ENCODE measurements around the gene RNU1-3.
"Not testable (repeated sequence)": the region's sequence is repeated elsewhere in the genome, so short reads cannot be mapped to it uniquely, and the experiment has no call there.

The RNU1-3 gene

DNA sequence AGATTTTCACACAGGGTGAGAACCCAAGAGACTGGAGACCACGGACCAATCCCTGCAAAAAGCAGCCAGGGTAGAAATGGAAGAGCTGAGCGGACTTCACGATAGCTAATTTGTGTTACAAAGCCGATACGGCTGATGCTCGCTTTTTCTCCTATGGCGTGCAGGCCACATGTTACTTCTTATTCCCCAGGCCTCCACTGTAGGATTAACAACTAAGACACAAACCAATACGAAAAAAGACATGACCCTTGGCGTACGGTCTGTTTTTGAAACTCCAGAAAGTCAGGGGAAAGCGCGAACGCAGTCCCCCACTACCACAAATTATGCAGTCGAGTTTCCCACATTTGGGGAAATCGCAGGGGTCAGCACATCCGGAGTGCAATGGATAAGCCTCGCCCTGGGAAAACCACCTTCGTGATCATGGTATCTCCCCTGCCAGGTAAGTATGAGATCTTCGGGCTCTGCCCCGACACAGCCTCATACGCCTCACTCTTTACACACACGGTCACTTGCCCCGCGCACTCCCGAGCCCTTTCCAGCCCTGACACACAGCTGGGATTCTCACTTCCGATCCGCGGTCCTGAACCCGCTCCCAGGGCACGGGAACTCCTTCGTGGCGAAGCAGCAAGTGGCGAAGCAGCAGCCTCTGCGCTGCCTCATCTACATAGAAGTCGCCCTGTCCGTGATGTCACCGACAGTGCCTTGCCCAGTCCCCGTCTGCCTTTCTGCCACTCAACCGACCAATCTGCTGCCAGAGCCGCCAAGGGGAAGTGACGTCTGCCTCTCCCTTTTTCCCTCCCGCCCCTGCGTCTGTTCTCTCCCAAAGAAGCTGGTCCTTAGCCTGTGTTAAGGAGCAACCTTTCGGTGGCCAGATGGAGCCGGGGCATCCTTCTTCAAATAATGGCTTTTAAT is at the start of gene RNU1-3:
RNU1-3 (minus strand) TSS at position 447 of the 912 bp plus-strand sequence.
- not testable (repeated sequence) for DNase-seq

- DNase-seq, result not testable (repeated sequence)
Observed at GRCh38 chr1:16713480-16713879, 46.7 kb upstream of the RNU1-3 start.

GRCh38 chr1:16712984-16713383 is 46.2 kb upstream of the RNU1-3 start:
- DNase-seq, result not testable (repeated sequence)

GRCh38 chr1:16712582-16712981 is 45.8 kb upstream of the RNU1-3 start:
- DNase-seq, result not testable (repeated sequence)

GRCh38 chr1:16712131-16712530 is 45.4 kb upstream of the RNU1-3 start:
- DNase-seq, result not testable (repeated sequence)

- not testable (repeated sequence) for DNase-seq
Observed at GRCh38 chr1:16710618-16711017, 43.9 kb upstream of the RNU1-3 start.

DNA sequence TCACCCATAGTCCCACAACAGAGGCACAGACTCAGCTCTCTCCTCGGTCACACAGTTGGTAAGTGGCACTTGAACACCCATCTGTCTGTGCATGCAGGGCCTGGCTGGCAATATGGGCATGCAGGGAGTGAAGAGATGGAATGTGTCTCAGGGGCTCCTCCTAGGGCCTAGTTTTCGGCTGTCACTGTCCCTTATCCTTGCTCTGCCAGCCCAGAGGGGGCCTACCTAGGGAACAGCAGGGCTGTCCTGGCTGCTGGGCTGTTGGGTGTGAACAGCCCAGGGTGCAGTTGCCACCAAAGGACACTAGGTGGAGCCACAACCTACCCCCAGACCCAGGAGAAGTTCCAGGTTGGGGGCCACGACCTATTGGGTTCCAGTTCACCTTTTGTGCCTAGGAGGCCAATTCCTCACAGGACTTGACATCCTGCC is 42.9 kb upstream of the RNU1-3 start:
- not testable (repeated sequence) for DNase-seq

DNA sequence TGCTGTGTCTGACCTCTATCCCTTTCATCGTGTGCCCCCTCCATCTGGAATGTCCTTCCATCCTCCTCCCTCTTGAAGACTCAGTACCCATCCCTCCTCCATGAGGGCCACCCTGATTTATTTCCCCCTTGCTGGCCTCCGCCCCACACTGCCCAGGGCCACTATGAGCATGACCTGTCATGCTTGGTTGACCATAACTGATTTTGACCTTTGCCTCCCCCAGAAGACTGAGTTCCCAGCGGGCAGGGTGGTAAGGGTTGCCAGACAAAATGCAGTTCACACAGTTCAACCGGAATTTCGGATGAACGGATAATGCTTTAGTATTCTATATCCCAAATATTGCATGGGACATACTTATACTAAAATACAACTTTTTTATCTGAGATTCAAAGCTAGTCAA is 42.0 kb upstream of the RNU1-3 start:
- DNase-seq, result not testable (repeated sequence)

- not testable (repeated sequence) for DNase-seq
Observed at GRCh38 chr1:16707130-16708093, 40.7 kb upstream of the RNU1-3 start.

- not testable (repeated sequence) for DNase-seq
Observed at GRCh38 chr1:16706302-16706701, 39.6 kb upstream of the RNU1-3 start.

GRCh38 chr1:16704502-16705100 is 37.9 kb upstream of the RNU1-3 start:
- not testable (repeated sequence) for DNase-seq

DNA sequence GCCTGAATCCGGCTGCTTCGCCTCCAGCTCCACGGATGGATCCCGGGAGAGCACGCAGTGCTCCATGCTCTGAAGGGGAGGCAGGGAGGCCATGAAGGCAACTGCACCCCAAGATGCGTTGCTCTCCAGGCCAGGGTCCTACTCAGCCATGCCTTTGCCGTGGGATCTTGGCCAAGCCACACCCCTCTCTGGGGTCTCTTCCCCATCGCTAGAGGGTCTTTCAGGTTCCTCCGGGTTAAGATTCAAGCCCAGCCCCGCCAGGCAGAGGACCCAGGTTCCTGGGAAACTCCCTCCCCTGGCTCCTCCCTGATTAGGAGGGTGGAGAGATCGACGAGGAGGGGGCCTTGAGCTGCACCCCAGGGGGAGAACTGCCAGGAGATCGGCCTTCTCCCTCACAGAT is 37.3 kb upstream of the RNU1-3 start:
- not testable (repeated sequence) for DNase-seq

GRCh38 chr1:16703602-16704001 is 36.9 kb upstream of the RNU1-3 start:
- DNase-seq, result not testable (repeated sequence)

DNA sequence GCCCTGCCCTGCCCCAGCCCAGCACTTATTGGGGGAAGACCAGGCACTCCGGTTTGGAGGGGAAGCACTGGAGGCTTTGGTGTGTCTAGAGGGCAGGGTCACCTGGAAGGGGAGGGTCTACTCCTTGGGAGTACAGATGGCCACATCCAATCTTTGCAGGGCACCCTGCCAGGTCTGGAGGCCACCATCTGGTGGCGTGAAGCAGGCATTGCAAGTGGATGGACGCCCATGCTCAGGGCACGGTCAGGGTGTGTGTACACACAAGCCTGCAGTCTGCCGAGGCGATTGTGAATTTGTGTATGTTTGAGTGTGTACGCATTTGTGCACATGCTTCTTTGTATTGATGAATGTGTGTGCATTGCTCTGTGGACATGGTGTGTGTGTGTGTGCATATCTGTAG is 36.4 kb upstream of the RNU1-3 start:
- not testable (repeated sequence) for DNase-seq

GRCh38 chr1:16702280-16702679 is 35.5 kb upstream of the RNU1-3 start:
- not testable (repeated sequence) for DNase-seq

DNA sequence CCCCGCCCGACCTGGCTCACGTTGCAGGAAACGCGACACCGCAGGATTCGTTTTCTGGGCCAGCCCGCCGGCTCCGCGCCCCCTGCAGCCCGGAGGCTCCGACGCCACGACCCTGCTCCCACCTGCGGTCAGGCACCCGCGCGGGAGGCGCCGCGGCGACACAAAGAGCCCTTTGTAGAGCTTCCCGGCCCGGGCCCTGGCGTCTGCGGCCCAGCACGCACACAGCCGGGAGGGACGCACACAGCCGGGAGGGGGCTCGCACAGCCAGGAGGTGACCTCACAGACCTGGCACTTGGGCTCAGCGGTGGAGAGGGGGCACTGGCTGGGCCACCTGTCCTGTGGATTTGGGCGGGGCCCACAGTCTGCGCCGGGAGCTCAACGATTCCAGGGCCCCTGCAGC is 34.4 kb upstream of the RNU1-3 start:
- DNase-seq, result not testable (repeated sequence)

DNA sequence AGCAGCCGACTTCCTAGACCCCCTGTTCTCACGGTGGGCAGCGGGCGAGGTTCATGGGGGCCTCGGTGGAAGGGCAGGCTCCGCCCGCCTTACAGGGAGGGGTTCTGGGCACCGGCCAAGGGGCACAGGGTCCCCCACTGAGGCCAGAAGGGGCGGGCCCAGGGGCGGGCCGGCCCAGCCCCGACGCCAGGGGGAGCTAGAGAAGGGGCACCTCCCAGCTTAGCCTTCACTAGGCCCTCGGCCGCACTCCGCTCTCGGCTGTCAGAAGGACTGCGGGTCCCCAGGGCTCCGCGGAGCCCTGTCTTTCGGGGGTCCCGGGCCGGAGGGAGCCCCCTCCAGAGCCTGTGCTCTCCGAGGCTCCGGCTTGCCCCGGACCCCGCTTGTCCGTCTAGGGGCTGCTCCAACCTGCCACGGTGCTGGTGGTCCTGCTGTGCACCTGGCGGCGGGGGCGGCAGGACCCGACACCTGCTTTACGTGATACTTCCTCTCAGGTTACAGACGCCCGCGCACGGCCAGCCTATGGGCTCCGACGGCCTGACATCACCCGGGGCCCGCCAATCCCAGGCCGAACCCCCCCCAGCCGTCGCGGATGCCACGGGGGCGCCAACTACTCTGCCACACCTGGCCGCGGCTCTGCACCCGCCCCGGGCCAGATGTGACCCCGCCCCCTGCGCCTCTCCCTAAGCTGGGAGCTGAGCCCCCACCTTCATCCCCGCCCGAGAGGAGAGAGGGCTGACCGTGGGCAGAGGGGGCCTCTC is 33.6 kb upstream of the RNU1-3 start:
- DNase-seq, result not testable (repeated sequence)

DNA sequence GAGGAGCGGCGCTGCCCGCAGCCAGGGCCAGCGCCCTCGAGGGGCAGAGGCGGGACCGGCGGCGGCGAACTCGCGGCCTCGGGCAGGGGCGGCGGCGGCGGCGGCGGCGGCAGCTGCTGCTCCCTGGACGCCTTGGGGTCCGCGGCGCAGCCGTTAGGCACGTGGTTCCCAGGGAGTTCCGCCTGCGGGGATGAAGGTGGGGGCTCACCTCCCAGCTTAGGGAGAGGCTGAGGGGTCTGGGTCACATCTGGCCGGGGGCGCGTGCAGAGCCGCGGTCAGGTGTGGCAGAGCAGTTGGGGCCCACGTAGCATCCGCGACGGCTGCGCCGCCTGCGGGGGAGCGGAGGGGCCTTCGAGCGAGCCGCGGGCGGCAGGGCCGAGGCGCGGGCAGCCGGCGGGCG is 32.7 kb upstream of the RNU1-3 start:
- DNase-seq, result not testable (repeated sequence)

GRCh38 chr1:16697152-16697551 is 30.4 kb upstream of the RNU1-3 start:
- DNase-seq, result not testable (repeated sequence)

- not testable (repeated sequence) for DNase-seq
Observed at GRCh38 chr1:16696507-16697150, 29.9 kb upstream of the RNU1-3 start.

GRCh38 chr1:16694308-16694702 is 27.6 kb upstream of the RNU1-3 start:
- not testable (repeated sequence) for DNase-seq
